Adrenal gland (tissue), 5 donors: Measurements from ENCODE around the gene SFTPA2.
"Not testable (repeated sequence)": the region's sequence is repeated elsewhere in the genome, so short reads cannot be mapped to it uniquely, and the experiment has no call there.

ENCODE experiments used
- POLR2A ChIP-seq, 2 donors: fragments of 450-650 bp; IDR thresholded peaks; one replicate each; pipeline ENCODE4 v1.6.1; 2017; ENCODE audit warnings: antibody characterized with exemption in 2 of 2, mild to moderate bottlenecking in 2 of 2, moderate library complexity in 1 of 2
- TF ChIP-seq, protein P1 (sequence below), 6 experiments: fragments of 450-650 bp in 4 of 6; fragments of 200-600 bp in 2 of 6; sonication (generic) in 1 of 6; IDR thresholded peaks; 1 replicate in 5 of 6; 2 replicates in 1 of 6; pipeline versions ENCODE4 v1.5.1 to v1.8.0; 2016 to 2021; ENCODE audit warnings: antibody characterized with exemption in 6 of 6, mild to moderate bottlenecking in 2 of 6, moderate library complexity in 1 of 6
- donor health status: DM: no; HTN: no; CAD: no.

DNA sequence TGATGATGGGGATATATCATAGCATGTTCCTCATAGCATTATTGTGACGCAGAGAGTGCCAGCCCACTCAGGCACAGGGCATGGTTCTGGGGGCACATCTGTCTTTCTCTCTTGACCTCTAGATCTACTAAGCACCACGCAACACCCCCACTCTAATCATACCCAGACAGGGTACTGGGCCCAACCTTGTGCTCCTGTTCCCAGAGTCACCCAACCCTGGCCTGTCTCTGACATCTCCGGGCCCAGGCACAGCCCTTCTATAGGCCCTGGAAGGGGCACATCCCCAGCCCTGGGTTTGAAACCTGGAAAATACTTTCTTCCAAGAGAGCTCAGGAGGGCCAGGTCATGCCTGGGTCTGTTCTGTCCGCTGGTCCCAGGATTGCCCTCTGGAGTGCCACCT lies 37.7 kb downstream of the SFTPA2 start:
- TF ChIP-seq, protein P1, sequence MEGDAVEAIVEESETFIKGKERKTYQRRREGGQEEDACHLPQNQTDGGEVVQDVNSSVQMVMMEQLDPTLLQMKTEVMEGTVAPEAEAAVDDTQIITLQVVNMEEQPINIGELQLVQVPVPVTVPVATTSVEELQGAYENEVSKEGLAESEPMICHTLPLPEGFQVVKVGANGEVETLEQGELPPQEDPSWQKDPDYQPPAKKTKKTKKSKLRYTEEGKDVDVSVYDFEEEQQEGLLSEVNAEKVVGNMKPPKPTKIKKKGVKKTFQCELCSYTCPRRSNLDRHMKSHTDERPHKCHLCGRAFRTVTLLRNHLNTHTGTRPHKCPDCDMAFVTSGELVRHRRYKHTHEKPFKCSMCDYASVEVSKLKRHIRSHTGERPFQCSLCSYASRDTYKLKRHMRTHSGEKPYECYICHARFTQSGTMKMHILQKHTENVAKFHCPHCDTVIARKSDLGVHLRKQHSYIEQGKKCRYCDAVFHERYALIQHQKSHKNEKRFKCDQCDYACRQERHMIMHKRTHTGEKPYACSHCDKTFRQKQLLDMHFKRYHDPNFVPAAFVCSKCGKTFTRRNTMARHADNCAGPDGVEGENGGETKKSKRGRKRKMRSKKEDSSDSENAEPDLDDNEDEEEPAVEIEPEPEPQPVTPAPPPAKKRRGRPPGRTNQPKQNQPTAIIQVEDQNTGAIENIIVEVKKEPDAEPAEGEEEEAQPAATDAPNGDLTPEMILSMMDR (IDR thresholded peaks at IDR 0.05), result not testable (repeated sequence)
- TF ChIP-seq POLR2A (IDR thresholded peaks at IDR 0.05), result not testable (repeated sequence)
